GM12872 (cell line): ENCODE data around the gene PRKCA.
A peak's percentile ranks its signal among the peaks of the same experiment; 100 is the strongest.

Experiments
- TF ChIP-seq, protein P1 (sequence below): IDR thresholded peaks from 3 replicates; pipeline ENCODE4 v1.5.1; 2011; ENCODE audit warnings: low read depth, mild to moderate bottlenecking, low read length, moderate library complexity; ENCODE audit not compliant: insufficient read depth

PRKCA gene

DNA sequence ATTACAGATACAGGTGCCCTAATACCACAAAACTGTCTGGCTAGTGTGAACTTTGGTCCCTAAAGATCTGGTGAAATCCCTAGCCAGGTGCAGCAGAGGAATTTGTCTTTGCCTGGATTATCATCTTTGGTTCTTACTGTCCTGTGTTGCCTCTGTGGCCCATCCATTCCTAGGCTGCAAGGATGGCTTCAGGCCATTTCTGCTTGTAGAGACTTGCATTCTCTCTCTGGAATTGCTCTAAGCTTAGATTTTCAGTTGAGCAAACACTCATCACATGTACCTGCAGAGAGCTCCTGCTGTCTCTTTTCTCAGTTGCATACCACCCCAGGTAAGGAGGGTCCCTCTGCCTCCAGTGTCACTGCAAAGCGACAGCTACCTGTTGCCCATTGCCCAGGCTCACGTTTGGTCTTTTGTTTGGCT lies 114.9 kb downstream of the PRKCA start:
- TF ChIP-seq, protein P1, sequence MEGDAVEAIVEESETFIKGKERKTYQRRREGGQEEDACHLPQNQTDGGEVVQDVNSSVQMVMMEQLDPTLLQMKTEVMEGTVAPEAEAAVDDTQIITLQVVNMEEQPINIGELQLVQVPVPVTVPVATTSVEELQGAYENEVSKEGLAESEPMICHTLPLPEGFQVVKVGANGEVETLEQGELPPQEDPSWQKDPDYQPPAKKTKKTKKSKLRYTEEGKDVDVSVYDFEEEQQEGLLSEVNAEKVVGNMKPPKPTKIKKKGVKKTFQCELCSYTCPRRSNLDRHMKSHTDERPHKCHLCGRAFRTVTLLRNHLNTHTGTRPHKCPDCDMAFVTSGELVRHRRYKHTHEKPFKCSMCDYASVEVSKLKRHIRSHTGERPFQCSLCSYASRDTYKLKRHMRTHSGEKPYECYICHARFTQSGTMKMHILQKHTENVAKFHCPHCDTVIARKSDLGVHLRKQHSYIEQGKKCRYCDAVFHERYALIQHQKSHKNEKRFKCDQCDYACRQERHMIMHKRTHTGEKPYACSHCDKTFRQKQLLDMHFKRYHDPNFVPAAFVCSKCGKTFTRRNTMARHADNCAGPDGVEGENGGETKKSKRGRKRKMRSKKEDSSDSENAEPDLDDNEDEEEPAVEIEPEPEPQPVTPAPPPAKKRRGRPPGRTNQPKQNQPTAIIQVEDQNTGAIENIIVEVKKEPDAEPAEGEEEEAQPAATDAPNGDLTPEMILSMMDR = no peak

GRCh38 chr17:66420961-66421371 lies 118.6 kb downstream of the PRKCA start:
- TF ChIP-seq, protein P1 = no peak

- TF ChIP-seq, protein P1 = no peak
Observed at GRCh38 chr17:66422186-66422585, 119.8 kb downstream of the PRKCA start.

DNA sequence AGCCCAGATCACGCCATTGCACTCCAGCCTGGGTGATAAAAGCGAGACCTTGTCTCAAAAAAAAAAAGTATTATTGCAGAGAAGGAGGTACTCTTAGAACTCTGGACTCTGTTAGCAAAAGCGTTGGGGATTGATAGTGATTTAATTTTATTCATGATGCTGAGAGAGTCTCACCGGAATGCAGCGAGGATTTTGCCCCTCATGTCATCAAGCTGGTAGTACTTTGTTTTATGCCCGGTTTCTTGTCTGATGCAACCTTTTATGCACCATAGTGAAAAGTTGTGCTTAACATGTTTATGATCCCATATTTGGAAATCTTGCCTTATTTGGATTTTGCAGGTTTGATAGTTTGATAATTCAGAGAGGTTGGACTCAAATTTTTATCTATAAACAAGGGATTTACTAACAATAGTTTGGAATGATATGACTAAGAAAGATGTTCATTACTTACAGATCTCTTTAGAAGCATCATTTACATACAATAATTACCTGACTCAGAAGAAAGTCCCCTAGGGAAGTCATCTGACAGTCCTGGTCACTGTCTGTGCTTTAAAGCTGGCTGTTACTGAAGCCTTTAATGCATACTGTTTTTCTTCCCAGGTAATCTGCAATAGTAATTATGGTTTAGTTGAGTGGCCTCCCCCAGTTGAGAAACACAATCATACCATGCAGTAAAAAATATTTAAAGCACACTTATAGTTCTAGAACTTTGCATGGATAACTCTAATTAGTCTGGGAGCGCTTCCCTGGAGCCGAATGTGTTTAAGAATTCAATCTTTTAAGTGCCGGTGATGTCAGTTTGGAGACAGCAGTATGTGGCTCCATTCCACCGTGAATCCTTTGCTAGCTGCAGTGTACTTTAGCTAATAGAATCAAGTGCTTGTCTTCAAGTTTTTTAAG lies 120.9 kb downstream of the PRKCA start:
- TF ChIP-seq, protein P1 = no peak

GRCh38 chr17:66425756-66426396 lies 123.5 kb downstream of the PRKCA start:
- TF ChIP-seq, protein P1 = no peak

- TF ChIP-seq, protein P1 = peak; percentile 38; the same call in 1 of the 3 replicates
Observed at GRCh38 chr17:66426397-66427033, 124.1 kb downstream of the PRKCA start.

DNA sequence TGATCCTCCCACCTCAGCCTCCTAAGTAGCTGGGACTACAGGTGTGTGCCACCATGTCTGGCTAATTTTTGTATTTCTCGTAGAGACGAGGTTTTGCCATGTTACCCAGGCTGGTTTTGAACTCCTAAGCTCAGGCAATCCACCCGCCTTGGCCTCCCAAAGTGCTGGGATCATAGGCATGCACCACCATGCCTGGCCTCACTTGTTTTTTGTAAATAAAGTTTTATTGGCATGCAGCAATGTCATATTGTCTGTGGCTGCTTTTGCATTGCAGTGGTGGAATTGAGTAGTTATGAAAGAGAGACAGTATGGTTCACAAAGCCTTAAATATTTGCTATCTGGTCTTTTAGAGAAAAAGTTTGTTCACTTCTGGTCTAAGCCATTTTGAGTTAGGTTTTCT lies 124.7 kb downstream of the PRKCA start:
- TF ChIP-seq, protein P1 = no peak
